ENCODE results near the gene PRKAG3.

The PRKAG3 gene

GRCh38 chr2:218812861-218813260, 18.7 kb downstream of the PRKAG3 start:
- no peak for DNase-seq

- DNase-seq = no peak
Measured at GRCh38 chr2:218812096-218812815, 19.3 kb downstream of the PRKAG3 start.

GRCh38 chr2:218811382-218811781, 20.2 kb downstream of the PRKAG3 start:
- DNase-seq = no peak

- DNase-seq = no peak
Measured at GRCh38 chr2:218810256-218810655, 21.3 kb downstream of the PRKAG3 start.

DNA sequence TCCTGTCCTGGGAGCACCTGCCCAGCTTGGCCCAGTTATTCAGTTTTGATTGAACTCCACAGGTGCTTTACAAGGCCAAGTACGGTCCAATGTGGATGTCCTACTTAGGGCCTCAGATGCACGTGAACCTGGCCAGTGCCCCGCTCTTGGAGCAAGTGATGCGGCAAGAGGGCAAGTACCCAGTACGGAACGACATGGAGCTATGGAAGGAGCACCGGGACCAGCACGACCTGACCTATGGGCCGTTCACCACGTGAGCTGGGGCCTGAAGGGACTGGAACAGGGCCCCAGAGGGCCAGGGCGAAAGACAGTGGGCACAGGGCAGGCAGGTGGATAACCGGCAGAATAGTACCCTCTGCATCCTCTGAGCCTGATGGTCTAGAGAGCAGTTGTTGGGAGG, 22.1 kb downstream of the PRKAG3 start:
- no peak for DNase-seq

DNA sequence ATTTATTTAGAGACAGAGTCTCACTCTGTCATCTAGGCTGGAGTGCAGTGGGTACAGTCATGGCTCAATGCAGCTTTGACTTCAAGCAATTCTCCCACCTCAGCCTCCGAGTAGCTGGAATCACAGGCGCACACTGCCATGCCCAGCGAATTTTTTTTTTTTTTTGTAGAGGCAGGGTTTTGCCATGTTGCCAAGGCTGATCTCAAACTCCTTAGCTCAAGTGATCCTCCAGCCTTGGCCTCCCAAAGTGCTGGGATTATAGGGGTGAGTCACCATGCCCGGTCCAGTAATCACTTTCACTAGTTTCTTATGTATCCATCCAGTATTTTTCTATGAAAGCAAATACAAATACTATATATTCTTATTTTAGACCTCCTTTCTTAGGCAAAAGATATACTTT, 24.0 kb downstream of the PRKAG3 start:
- no peak for DNase-seq

GRCh38 chr2:218806346-218806978, 25.1 kb downstream of the PRKAG3 start:
- no peak for DNase-seq

GRCh38 chr2:218805627-218806026, 26.0 kb downstream of the PRKAG3 start:
- no peak for DNase-seq

DNA sequence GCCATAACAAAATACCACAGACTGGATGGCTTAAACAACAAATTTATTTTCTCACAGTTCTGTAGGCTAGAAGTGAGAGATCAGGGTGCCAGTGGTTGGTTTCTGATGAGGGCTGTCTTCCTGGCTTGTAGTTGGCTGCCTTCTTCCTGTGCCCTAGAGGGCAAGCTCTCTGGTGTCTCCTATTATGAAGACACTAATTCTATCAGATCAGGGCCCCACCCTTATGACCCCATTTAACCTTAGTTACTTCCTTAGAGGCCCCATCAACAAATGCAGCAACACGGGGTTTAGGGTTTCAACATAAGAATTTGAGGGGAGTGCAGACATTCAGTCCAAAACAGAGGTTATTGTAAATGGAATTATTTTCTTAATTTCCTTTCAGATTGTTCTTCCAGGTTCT, 26.8 kb downstream of the PRKAG3 start:
- no peak for DNase-seq

- DNase-seq = no peak
Measured at GRCh38 chr2:218802386-218802994, 29.1 kb downstream of the PRKAG3 start.

DNA sequence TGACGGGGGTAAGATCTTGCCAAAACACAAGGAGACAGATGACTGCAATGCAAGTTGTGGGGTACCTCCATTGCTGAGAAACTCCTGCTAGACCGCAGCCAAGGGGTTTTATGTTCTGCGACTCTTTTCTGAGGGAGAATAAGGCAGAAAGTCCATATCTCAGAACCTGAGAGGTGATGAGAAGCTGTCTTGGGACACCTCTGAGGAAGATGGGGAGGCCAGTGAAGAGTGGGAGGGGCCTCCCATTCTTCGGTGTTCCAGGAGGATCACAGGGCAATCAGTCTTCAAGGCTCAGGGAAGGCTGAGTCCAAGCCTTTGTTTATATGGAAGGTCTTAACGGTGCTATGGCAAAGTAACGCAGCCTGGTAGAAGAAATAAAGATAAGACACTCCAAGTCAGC, 31.6 kb downstream of the PRKAG3 start:
- no peak for DNase-seq

GRCh38 chr2:218798767-218799504, 32.7 kb downstream of the PRKAG3 start:
- DNase-seq = no peak

GRCh38 chr2:218796691-218797090, 34.9 kb downstream of the PRKAG3 start:
- DNase-seq = no peak

DNA sequence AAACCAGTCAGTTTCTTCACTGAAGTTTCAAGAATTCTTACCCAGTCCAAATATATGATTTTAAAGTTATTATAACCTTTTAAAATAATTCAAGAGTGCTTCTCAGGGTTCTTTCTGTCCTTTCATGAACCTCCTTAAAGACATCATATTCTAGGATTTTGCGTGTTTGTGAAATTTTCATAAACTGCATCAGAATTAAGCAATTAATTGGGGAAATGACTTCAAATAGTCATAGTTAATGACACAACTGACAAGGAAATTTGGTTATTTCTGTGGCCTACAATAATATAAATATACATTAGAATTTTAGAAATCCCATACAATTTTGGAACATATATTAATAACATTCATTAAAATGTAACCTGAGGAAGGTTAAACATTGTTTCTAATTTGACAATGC, 39.2 kb downstream of the PRKAG3 start:
- DNase-seq = no peak

DNA sequence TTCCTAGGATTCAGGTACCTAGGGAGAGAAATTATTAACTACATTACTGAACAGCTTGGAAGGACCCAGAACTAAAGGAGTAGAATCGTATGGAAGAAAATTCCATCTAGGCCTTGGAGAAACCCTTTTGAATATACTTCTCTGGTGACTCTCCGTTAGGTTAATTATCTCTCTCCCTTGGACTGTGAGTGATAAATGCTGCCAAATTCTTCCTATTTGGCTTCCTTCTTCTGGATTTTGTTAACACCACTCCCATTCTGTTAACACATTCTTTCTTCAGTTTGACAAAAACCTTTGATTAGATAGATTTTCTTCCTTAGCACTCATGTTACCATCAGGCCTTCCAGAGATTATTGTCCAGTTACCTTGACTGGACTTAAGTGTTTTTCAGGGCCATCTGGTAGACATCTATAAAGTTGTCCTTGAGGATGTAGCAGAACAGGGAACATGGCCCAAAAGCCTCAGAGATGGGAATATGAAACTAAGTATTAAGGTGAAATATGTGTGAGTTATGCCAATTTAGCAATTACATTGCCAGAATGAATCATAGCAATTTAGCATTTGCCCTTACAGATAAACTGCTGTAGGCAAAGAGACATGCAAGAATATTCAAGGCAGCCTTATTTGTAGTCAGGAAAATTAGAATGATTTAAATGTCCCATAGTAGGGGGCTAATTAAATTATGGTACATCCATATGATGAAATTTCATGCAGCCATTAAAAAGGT, 42.9 kb downstream of the PRKAG3 start:
- DNase-seq = no peak

DNA sequence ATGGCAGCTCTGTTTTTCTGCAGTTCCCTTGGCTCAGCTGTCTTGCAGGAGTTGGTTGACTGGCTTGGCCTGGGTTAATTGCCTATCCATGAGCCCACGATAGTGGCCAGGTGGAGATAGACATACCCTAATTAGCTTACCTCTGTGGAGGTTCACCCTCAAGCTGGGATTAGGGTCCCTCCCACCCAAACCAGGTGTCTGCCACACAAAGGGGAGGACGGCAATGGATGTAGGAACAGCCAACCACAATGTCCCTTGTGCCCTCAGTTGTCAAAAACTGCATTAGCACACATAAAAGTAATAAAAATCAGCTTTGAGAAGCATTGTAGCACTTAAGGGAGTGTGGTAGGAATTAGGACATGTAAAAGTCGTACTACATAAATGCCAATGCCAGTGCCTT, 45.5 kb downstream of the PRKAG3 start:
- no peak for DNase-seq

DNA sequence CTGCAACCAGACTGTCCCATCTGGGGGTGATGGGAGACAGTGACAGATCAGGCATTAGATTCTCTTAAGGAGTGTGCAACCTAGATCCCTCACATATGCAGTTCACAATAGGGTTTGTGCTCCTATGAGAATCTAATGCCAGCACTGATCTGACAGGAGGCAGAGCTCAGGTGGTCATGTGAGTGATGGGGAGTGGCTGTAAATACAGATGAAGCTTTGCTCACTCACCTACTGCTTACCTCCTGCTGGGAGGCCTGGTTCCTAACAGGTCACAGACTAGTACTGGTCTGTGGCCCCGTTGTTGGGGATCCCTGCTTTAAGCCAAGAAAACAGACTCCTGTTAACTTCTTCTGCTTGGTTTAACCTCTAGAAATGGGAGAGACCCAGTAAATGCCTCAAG, 46.5 kb downstream of the PRKAG3 start:
- no peak for DNase-seq

- DNase-seq = no peak
Measured at GRCh38 chr2:218783688-218784087, 47.9 kb downstream of the PRKAG3 start.

- no peak for DNase-seq
Measured at GRCh38 chr2:218782528-218782844, 49.1 kb downstream of the PRKAG3 start.

DNA sequence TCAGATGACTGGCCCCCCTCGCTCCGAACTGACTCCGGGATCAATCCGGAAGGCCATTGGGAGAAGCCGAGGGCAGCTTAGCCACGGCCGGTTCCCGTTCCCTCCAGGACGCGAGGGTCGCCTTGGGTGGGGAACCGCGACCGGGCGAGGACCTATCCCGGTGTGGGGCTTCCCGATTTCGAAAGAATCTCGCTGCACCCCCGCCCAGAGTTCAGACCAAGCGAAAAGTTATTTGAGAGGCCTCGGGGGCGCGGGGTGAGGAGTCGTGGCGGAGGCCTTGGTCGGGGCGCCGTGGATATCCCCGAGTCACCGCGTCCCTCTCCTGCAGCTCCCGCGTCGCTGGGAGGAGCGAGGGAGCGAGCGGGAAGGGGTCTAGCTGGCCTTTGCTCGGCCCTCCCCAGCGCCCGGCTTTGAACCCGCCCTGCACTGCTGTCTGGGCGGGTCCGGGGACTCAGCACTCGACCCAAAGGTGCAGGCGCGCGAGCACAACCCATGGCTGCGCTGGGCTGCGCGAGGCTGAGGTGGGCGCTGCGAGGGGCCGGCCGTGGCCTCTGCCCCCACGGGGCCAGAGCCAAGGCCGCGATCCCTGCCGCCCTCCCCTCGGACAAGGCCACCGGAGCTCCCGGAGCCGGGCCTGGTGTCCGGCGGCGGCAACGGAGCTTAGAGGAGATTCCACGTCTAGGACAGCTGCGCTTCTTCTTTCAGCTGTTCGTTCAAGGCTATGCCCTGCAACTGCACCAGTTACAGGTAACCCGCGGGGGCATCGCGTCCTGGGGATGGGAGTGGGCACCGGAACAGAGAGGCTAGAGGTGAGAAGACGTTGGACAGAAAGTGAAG, 49.7 kb downstream of the PRKAG3 start, which contains the start of gene CYP27A1:
TSS of gene CYP27A1 (plus strand) at position 457 of the 837 bp plus-strand sequence. CDS start at position 493, 36 bp downstream.
- no peak for DNase-seq

DNA sequence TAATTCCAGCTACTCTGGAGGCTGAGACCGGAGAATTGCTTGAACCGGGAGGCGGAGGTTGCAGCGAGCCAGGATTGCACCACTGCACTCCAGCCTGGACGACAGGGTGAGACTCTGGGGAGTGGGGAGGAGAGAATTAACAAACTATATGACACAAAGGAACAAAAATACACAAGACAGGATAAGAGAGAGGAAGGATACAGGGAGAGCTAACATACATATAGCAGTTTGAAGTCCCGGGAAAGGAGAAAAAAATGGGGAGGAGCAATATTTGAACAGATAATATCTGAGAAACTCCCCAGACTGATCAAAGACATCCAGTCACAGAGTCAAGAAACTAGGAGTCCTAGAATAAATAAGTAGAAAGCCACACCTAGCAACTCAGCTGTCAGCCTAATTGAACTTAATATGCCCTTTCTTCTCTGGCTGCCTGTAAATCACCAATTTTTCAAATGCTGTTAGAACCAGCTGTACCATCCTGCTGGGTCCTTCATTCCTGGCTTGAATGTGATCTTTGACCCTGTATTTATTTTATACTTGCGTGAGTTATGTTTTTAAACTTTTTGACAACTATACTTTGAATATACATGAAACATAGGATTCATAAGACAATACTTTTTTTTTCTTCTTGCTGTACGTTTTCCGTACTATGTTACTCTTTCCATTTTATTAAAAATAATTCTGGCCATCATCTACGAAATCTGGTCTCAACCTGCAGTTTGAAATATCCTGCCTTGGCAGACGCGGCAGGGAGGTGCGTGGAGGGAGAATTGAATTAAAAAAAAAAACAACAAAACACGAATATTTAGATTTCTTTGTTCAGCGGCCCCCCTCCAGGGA, 50.5 kb downstream of the PRKAG3 start:
- DNase-seq = no peak
